Trophoblast cell (in vitro differentiated cells and primary cell): Measurements from ENCODE around the gene MCU.

Experiments
- DNase-seq, 2 donors: peaks; one replicate each; pipeline ENCODE4 v3.0.0-alpha.2; 2016
- H2AFZ ChIP-seq: 2 replicates; pipeline ENCODE4 v1.6.1; 2013; ENCODE audit warnings: low read length, moderate library complexity, mild to moderate bottlenecking; ENCODE audit not compliant: insufficient read depth, poor library complexity
- H2AK5ac ChIP-seq: 2 replicates; pipeline ENCODE4 v1.6.1; 2013; ENCODE audit warnings: mild to moderate bottlenecking, low read length
- H2BK120ac ChIP-seq: 2 replicates; pipeline ENCODE4 v1.6.1; 2013; ENCODE audit warnings: low read length, mild to moderate bottlenecking, moderate library complexity; ENCODE audit not compliant: insufficient read depth, poor library complexity
- H2BK12ac ChIP-seq: 2 replicates; pipeline ENCODE4 v1.6.1; 2013; ENCODE audit warnings: mild to moderate bottlenecking, low read length, moderate library complexity
- H2BK5ac ChIP-seq: 2 replicates; pipeline ENCODE4 v1.6.1; 2013; ENCODE audit warnings: low read length, low read depth, moderate library complexity, mild to moderate bottlenecking; ENCODE audit not compliant: poor library complexity
- H3K14ac ChIP-seq: 2 replicates; pipeline ENCODE4 v1.6.1; 2013; ENCODE audit warnings: mild to moderate bottlenecking, low read length
- H3K18ac ChIP-seq: 2 replicates; pipeline ENCODE4 v1.6.1; 2013; ENCODE audit warnings: mild to moderate bottlenecking, low read length
- H3K23ac ChIP-seq: 2 replicates; pipeline ENCODE4 v1.6.1; 2013; ENCODE audit warnings: low read length
- H3K27ac ChIP-seq: 2 replicates; pipeline ENCODE4 v1.5.1; 2013; ENCODE audit warnings: low read depth, mild to moderate bottlenecking, inconsistent platforms, low read length, moderate library complexity
- H3K27me3 ChIP-seq: 2 replicates; pipeline ENCODE4 v1.6.1; 2013; ENCODE audit warnings: inconsistent platforms, mild to moderate bottlenecking, low read length, moderate library complexity; ENCODE audit not compliant: insufficient read depth
- H3K36me3 ChIP-seq, 2 experiments: 1 replicate in 1 of 2; 2 replicates in 1 of 2; pipeline ENCODE4 v1.6.1; 2013; ENCODE audit warnings: low read length in 2 of 2, mild to moderate bottlenecking in 2 of 2, moderate library complexity in 1 of 2; ENCODE audit not compliant: insufficient read depth in 2 of 2, control insufficient read depth in 1 of 2
- H3K4ac ChIP-seq: 2 replicates; pipeline ENCODE4 v1.6.1; 2013; ENCODE audit warnings: low read depth, mild to moderate bottlenecking, low read length, moderate library complexity
- H3K4me1 ChIP-seq, 2 experiments: 1 replicate in 1 of 2; 2 replicates in 1 of 2; pipeline ENCODE4 v1.6.1; 2013; ENCODE audit warnings: low read length in 2 of 2, mild to moderate bottlenecking in 2 of 2, moderate library complexity in 1 of 2; ENCODE audit not compliant: insufficient read depth in 2 of 2, control insufficient read depth in 1 of 2
- H3K4me2 ChIP-seq: 2 replicates; pipeline ENCODE4 v1.6.1; 2013; ENCODE audit warnings: inconsistent platforms, mild to moderate bottlenecking, low read length, moderate library complexity
- H3K4me3 ChIP-seq: 2 replicates; pipeline ENCODE4 v1.5.1; 2013; ENCODE audit warnings: mild to moderate bottlenecking, low read depth, low read length, inconsistent platforms
- H3K79me1 ChIP-seq: one replicate; pipeline ENCODE4 v1.6.1; 2013; ENCODE audit warnings: low read length
- H3K79me2 ChIP-seq: 2 replicates; pipeline ENCODE4 v1.6.1; 2013; ENCODE audit warnings: low read length, mild to moderate bottlenecking; ENCODE audit not compliant: control insufficient read depth, insufficient read depth, poor library complexity
- H3K9ac ChIP-seq: 2 replicates; pipeline ENCODE4 v1.6.1; 2013; ENCODE audit warnings: mild to moderate bottlenecking, low read length
- H3K9me3 ChIP-seq: 2 replicates; pipeline ENCODE4 v1.6.1; 2013; ENCODE audit warnings: low read depth, mild to moderate bottlenecking, control low read depth, inconsistent platforms, low read length; ENCODE audit not compliant: insufficient read depth
- H4K12ac ChIP-seq: 2 replicates; pipeline ENCODE4 v1.6.1; 2013; ENCODE audit warnings: low read depth, mild to moderate bottlenecking, low read length, moderate library complexity
- H4K8ac ChIP-seq: 2 replicates; pipeline ENCODE4 v1.6.1; 2013; ENCODE audit warnings: low read depth, mild to moderate bottlenecking, low read length, moderate library complexity
- H4K91ac ChIP-seq: one replicate; pipeline ENCODE4 v1.6.1; 2013; ENCODE audit warnings: low read depth, mild to moderate bottlenecking, low read length, moderate library complexity
- WGBS: extraction: QIAGEN DNeasy Blood & Tissue Kit; methylation state at CpG from one replicate; pipeline ENCODE4 v1.1.7; 2013; ENCODE audit warnings: missing lambda C conversion rate; ENCODE audit not compliant: insufficient read length, insufficient coverage; ENCODE audit errors: extremely low coverage; 5-methylcytosine and 5-hydroxymethylcytosine counted together

The MCU gene

GRCh38 chr10:72772031-72772430 is 80.1 kb downstream of the MCU start:
- H3K79me1 ChIP-seq: no peaks in the 10 kb centered on the region
- H3K9ac ChIP-seq: no peak overlapping the region
- H4K8ac ChIP-seq: no peak overlapping the region
- no peak overlapping the region for H4K12ac ChIP-seq
- H3K4me2 ChIP-seq: no peak overlapping the region
- no peaks in the 10 kb centered on the region for H3K79me2 ChIP-seq
- H2BK5ac ChIP-seq: no peak overlapping the region
- H3K4ac ChIP-seq: no peak overlapping the region
- H2AFZ ChIP-seq: no peak overlapping the region
- H3K18ac ChIP-seq: no peak overlapping the region
- no CpG with 5 or more reads among the region's 1 CpG for WGBS
- H3K9me3 ChIP-seq: no peaks in the 10 kb centered on the region
- no peaks in the 10 kb centered on the region for H3K36me3 ChIP-seq
- H3K4me1 ChIP-seq: no peaks in the 10 kb centered on the region
- H2BK12ac ChIP-seq: no peak overlapping the region
- H4K91ac ChIP-seq: no peak overlapping the region
- H3K23ac ChIP-seq: no peak overlapping the region
- no peak overlapping the region for H3K27ac ChIP-seq
- H2AK5ac ChIP-seq: no peak overlapping the region
- H2BK120ac ChIP-seq: no peak overlapping the region
- DNase-seq: no peak
- no peak overlapping the region for H3K4me3 ChIP-seq
- no peaks in the 10 kb centered on the region for H3K27me3 ChIP-seq
- H3K14ac ChIP-seq: no peak overlapping the region

- Histone ChIP-seq H3K14ac (no peak overlapping the region), H2BK120ac (no peak overlapping the region), H3K27ac (no peak overlapping the region), H3K18ac (no peak overlapping the region), H2AK5ac (no peak overlapping the region), H2BK12ac (no peak overlapping the region), H4K91ac (no peak overlapping the region), H3K79me2 (no peaks in the 10 kb centered on the region), H3K4me3 (no peak overlapping the region), H3K79me1 (no peaks in the 10 kb centered on the region), H3K27me3 (no peaks in the 10 kb centered on the region), H3K4ac (no peak overlapping the region), H3K36me3 (no peaks in the 10 kb centered on the region), H4K8ac (no peak overlapping the region), H3K9me3 (no peaks in the 10 kb centered on the region), H3K9ac (no peak overlapping the region), H3K4me2 (no peak overlapping the region), H3K4me1 (peaks cover 0 to 5% of the 10 kb centered on the region in 2 experiments), H2BK5ac (no peak overlapping the region), H3K23ac (no peak overlapping the region), H4K12ac (no peak overlapping the region), H2AFZ (no peak overlapping the region)
- DNase-seq: no peak
- no CpG with 5 or more reads among the region's 2 CpGs for WGBS
Measured at GRCh38 chr10:72779874-72780273, 87.9 kb downstream of the MCU start.

- no CpG with 5 or more reads among the region's 5 CpGs for WGBS
Measured at GRCh38 chr10:72782649-72783330, 90.8 kb downstream of the MCU start.

GRCh38 chr10:72783410-72783833 is 91.5 kb downstream of the MCU start:
- no peaks in the 10 kb centered on the region for H3K36me3 ChIP-seq
- H3K18ac ChIP-seq: no peak overlapping the region
- H3K4me2 ChIP-seq: no peak overlapping the region
- no peak for DNase-seq
- H3K4me3 ChIP-seq: no peak overlapping the region
- H2BK120ac ChIP-seq: no peak overlapping the region
- H3K9me3 ChIP-seq: no peaks in the 10 kb centered on the region
- no peak overlapping the region for H2AFZ ChIP-seq
- no CpG with 5 or more reads among the region's 1 CpG for WGBS
- no peaks in the 10 kb centered on the region for H3K79me2 ChIP-seq
- no peak overlapping the region for H4K8ac ChIP-seq
- H3K4ac ChIP-seq: no peak overlapping the region
- H3K14ac ChIP-seq: no peak overlapping the region
- H4K91ac ChIP-seq: no peak overlapping the region
- H3K9ac ChIP-seq: no peak overlapping the region
- peaks cover 0 to 8% of the 10 kb centered on the region in 2 experiments for H3K4me1 ChIP-seq
- no peak overlapping the region for H3K23ac ChIP-seq
- H3K79me1 ChIP-seq: peaks cover 2% of the 10 kb centered on the region
- H2BK12ac ChIP-seq: no peak overlapping the region
- no peak overlapping the region for H4K12ac ChIP-seq
- H2AK5ac ChIP-seq: no peak overlapping the region
- H3K27me3 ChIP-seq: no peaks in the 10 kb centered on the region
- no peak overlapping the region for H2BK5ac ChIP-seq
- H3K27ac ChIP-seq: no peak overlapping the region

More at GRCh38 chr10:72782649-72783330, 90.8 kb downstream of the MCU start:
- H3K4me2 ChIP-seq: no peak overlapping the region
- no peak overlapping the region for H3K23ac ChIP-seq
- no peak overlapping the region for H4K8ac ChIP-seq
- no peak overlapping the region for H3K27ac ChIP-seq
- no peaks in the 10 kb centered on the region for H3K9me3 ChIP-seq
- H3K79me2 ChIP-seq: no peaks in the 10 kb centered on the region
- no peak overlapping the region for H4K12ac ChIP-seq
- H2AK5ac ChIP-seq: no peak overlapping the region
- H3K4me1 ChIP-seq: peaks cover 0 to 8% of the 10 kb centered on the region in 2 experiments
- H3K9ac ChIP-seq: no peak overlapping the region
- H3K36me3 ChIP-seq: no peaks in the 10 kb centered on the region
- DNase-seq: no peak
- H4K91ac ChIP-seq: no peak overlapping the region
- no peak overlapping the region for H2BK5ac ChIP-seq
- no peak overlapping the region for H3K18ac ChIP-seq
- no peak overlapping the region for H2BK12ac ChIP-seq
- no peak overlapping the region for H2AFZ ChIP-seq
- H3K4me3 ChIP-seq: no peak overlapping the region
- no peaks in the 10 kb centered on the region for H3K27me3 ChIP-seq
- no peak overlapping the region for H2BK120ac ChIP-seq
- H3K4ac ChIP-seq: no peak overlapping the region
- H3K14ac ChIP-seq: no peak overlapping the region
- peaks cover 2% of the 10 kb centered on the region for H3K79me1 ChIP-seq
